ENCODE results near the gene SHISA7.

The SHISA7 gene

GRCh38 chr19:55471266-55471665, 28.2 kb upstream of the SHISA7 start:
- Histone ChIP-seq H3K36me3 (ENCODE audit: insufficient read depth, low read length) (no peaks in the 10 kb centered on the region), H3K9me3 (ENCODE audit: insufficient read depth, low read depth, low read length) (no peaks in the 10 kb centered on the region), H2AFZ (ENCODE audit: low read length) (no peak overlapping the region), H3K4me1 (ENCODE audit: insufficient read depth, low read length, poor library complexity, severe bottlenecking) (peaks cover 5% of the 10 kb centered on the region), H3K9ac (ENCODE audit: low read depth, low read length, poor library complexity, severe bottlenecking) (no peak overlapping the region), H3K27me3 (ENCODE audit: insufficient read depth, low read length, poor library complexity, severe bottlenecking) (no peaks in the 10 kb centered on the region), H3K79me2 (ENCODE audit: insufficient read depth, low read length) (no peaks in the 10 kb centered on the region), H3K4me2 (ENCODE audit: low read depth, low read length, poor library complexity, severe bottlenecking) (no peak overlapping the region), H4K20me1 (ENCODE audit: insufficient read depth, low read length, poor library complexity, severe bottlenecking) (no peaks in the 10 kb centered on the region), H3K9me2 (replicated peaks; ENCODE audit: low read depth, low read length) (no peaks in the 10 kb centered on the region), H3K4me3 (ENCODE audit: low read length, poor library complexity, severe bottlenecking) (no peak overlapping the region), H3F3A (ENCODE audit: low read depth) (no peaks in the 10 kb centered on the region)
- TF ChIP-seq EZH2phosphoT487 (IDR thresholded peaks at IDR 0.05; ENCODE audit: borderline replicate concordance) (no peak), CTCF (conservative IDR thresholded peaks at IDR 0.05; ENCODE audit: low read length) (no peak)

GRCh38 chr19:55468054-55468393, 24.9 kb upstream of the SHISA7 start:
- Histone ChIP-seq H3K79me2 (ENCODE audit: insufficient read depth, low read length) (no peaks in the 10 kb centered on the region), H3K4me2 (ENCODE audit: low read depth, low read length, poor library complexity, severe bottlenecking) (no peak overlapping the region), H3K9ac (ENCODE audit: low read depth, low read length, poor library complexity, severe bottlenecking) (no peak overlapping the region), H3F3A (ENCODE audit: low read depth) (no peaks in the 10 kb centered on the region), H3K9me3 (ENCODE audit: insufficient read depth, low read depth, low read length) (no peaks in the 10 kb centered on the region), H3K27me3 (ENCODE audit: insufficient read depth, low read length, poor library complexity, severe bottlenecking) (no peaks in the 10 kb centered on the region), H3K4me3 (ENCODE audit: low read length, poor library complexity, severe bottlenecking) (no peak overlapping the region), H2AFZ (ENCODE audit: low read length) (peak overlapping the region; percentile 77), H3K9me2 (replicated peaks; ENCODE audit: low read depth, low read length) (no peaks in the 10 kb centered on the region), H3K4me1 (ENCODE audit: insufficient read depth, low read length, poor library complexity, severe bottlenecking) (no peaks in the 10 kb centered on the region), H4K20me1 (ENCODE audit: insufficient read depth, low read length, poor library complexity, severe bottlenecking) (no peaks in the 10 kb centered on the region), H3K36me3 (ENCODE audit: insufficient read depth, low read length) (no peaks in the 10 kb centered on the region)
- TF ChIP-seq EZH2phosphoT487 (IDR thresholded peaks at IDR 0.05; ENCODE audit: borderline replicate concordance) = no peak
- TF ChIP-seq CTCF (conservative IDR thresholded peaks at IDR 0.05; ENCODE audit: low read length) = peak; percentile 17; the same call in 1 of the 2 replicates

GRCh38 chr19:55467236-55468053, 24.3 kb upstream of the SHISA7 start:
- TF ChIP-seq CTCF (conservative IDR thresholded peaks at IDR 0.05; ENCODE audit: low read length) = peak; percentile 98
- no peak for TF ChIP-seq EZH2phosphoT487 (IDR thresholded peaks at IDR 0.05; ENCODE audit: borderline replicate concordance)
- Histone ChIP-seq H3K9ac (ENCODE audit: low read depth, low read length, poor library complexity, severe bottlenecking) (no peak overlapping the region), H4K20me1 (ENCODE audit: insufficient read depth, low read length, poor library complexity, severe bottlenecking) (no peaks in the 10 kb centered on the region), H3K9me2 (replicated peaks; ENCODE audit: low read depth, low read length) (no peaks in the 10 kb centered on the region), H3K9me3 (ENCODE audit: insufficient read depth, low read depth, low read length) (no peaks in the 10 kb centered on the region), H3K4me3 (ENCODE audit: low read length, poor library complexity, severe bottlenecking) (no peak overlapping the region), H3K79me2 (ENCODE audit: insufficient read depth, low read length) (no peaks in the 10 kb centered on the region), H3F3A (ENCODE audit: low read depth) (no peaks in the 10 kb centered on the region), H2AFZ (ENCODE audit: low read length) (peak overlapping the region; percentile 77), H3K4me2 (ENCODE audit: low read depth, low read length, poor library complexity, severe bottlenecking) (no peak overlapping the region), H3K27me3 (ENCODE audit: insufficient read depth, low read length, poor library complexity, severe bottlenecking) (no peaks in the 10 kb centered on the region), H3K4me1 (ENCODE audit: insufficient read depth, low read length, poor library complexity, severe bottlenecking) (peaks cover 2% of the 10 kb centered on the region), H3K36me3 (ENCODE audit: insufficient read depth, low read length) (no peaks in the 10 kb centered on the region)
